Measurements from ENCODE around the gene LCN6. TPM values are rescaled to one million over a fixed set of nuclear protein-coding genes. Genes with fewer than 3 reads are reported as not detected.

LCN6 gene
- total RNA-seq, 3 donors from 2014 or later, result 1.0 to 8.5 (median 4.7) TPM

DNA sequence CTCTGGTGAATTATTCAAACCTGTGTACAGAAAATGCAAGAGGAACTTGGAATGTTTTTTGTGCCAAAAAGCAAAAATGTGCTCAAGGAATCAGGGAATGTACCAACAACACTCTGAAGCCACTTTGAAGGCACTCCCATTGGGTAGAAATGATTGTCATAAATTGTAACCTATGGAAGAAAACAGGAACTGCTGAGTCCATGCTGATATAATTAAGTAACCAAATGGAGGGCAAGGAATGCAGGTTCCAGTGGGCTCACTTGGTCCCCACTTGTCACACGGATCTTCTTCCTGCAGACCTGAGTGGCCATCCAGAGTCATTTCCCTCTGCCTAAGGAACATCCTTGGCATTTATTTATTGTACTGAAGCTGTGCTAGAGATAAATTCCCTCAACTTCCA lies 2.9 kb upstream of the LCN6 start:
- no peak for DNase-seq
- Histone ChIP-seq H3K36me3 (ENCODE audit: low read depth) (no peaks in the 10 kb centered on the region), H3K9me3 (no peaks in the 10 kb centered on the region), H3K4me3 (no peak overlapping the region), H3K4me1 (ENCODE audit: low read depth) (no peaks in the 10 kb centered on the region)
- intact Hi-C loops (cut with DNase I, micrococcal nuclease), result no loop called here
- TF ChIP-seq, protein P1, sequence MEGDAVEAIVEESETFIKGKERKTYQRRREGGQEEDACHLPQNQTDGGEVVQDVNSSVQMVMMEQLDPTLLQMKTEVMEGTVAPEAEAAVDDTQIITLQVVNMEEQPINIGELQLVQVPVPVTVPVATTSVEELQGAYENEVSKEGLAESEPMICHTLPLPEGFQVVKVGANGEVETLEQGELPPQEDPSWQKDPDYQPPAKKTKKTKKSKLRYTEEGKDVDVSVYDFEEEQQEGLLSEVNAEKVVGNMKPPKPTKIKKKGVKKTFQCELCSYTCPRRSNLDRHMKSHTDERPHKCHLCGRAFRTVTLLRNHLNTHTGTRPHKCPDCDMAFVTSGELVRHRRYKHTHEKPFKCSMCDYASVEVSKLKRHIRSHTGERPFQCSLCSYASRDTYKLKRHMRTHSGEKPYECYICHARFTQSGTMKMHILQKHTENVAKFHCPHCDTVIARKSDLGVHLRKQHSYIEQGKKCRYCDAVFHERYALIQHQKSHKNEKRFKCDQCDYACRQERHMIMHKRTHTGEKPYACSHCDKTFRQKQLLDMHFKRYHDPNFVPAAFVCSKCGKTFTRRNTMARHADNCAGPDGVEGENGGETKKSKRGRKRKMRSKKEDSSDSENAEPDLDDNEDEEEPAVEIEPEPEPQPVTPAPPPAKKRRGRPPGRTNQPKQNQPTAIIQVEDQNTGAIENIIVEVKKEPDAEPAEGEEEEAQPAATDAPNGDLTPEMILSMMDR (IDR thresholded peaks at IDR 0.05), result no peak
- ATAC-seq, result no peak

DNA sequence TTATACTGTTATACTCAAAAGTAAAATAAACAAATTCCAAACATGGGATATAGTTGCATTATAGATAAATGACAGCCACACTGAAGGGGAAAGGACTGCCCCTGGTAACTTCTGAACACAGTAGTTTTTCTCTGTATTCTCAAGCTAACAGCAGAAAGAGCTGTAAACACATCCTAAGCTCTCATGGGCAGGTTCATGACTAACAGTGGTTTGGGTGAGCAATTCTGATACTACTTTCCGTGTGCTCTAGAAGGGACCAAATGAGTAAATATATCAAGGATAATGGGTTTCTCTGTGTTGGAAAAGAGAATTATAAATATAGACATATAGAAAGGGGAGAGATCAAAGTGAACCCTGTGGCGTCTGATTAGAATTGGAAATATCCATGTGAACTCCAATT lies 2.2 kb upstream of the LCN6 start:
- intact Hi-C loops (cut with DNase I, micrococcal nuclease), result no loop called here
- no peaks in the 10 kb centered on the region for H3K4me1 ChIP-seq (ENCODE audit: low read depth)

DNA sequence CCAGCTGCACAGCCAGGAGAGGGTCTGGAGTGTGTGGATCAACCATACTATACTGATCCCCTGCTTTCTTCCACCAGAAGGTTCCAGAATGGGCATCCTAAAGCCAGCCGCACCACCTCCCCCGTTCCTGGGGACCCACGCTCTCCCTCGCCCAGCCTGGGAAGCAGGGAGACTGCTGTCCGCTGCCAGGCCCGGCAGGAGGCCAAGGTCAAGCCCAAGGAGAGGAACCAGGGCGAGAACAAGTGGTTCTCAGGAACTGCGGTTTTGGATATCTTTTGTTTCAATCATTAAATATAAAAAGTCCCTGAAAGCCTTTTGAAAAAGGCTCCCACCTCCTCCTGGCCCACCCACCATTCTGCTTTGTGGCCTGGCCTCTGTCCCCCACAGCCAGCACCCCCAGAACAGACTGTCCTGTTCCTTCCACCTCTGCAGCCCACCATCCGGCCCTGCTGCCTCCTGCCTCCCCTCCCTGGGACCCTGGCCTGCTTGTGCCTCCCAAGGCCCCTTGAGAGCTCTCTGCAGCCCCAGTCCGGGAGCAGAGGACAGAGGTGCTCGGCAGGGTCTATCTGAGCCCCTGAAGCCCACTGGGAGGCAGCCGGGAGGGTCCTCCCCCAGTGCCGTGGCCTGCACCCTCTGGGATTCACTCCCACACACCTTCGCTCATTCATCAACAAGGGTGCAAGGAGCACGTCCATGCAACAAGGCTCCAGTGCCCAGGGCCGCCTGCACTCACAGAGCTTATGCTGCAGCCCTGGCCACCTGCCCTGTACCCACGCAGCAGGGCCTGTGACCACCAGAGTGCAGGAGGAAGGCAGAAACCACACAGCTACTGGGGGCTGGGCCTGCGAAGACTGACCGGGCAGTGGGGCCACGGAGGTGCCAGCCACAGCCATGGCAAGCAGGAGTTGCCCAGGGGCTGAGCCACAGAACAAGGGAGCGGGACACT lies 614 bp upstream of the LCN6 start:
- Histone ChIP-seq H3K36me3 (ENCODE audit: low read depth) (no peaks in the 10 kb centered on the region), H3K9me3 (no peaks in the 10 kb centered on the region), H3K4me1 (ENCODE audit: low read depth) (no peaks in the 10 kb centered on the region), H3K4me3 (no peak overlapping the region)
- TF ChIP-seq, protein P1 (IDR thresholded peaks at IDR 0.05), result no peak
- peak; percentile 9 for ATAC-seq
- intact Hi-C loops (cut with DNase I, micrococcal nuclease), result no loop called here
- peak in 1 of 3 donors; percentile 17 for DNase-seq

More for the DNA sequence above, 2.2 kb upstream of the LCN6 start:
- DNase-seq (no peak), ATAC-seq (no peak)
- TF ChIP-seq, protein P1 (IDR thresholded peaks at IDR 0.05), result no peak
- H3K4me3 ChIP-seq, result no peak overlapping the region
- H3K9me3 ChIP-seq, result no peaks in the 10 kb centered on the region
- H3K36me3 ChIP-seq (ENCODE audit: low read depth), result no peaks in the 10 kb centered on the region

DNA sequence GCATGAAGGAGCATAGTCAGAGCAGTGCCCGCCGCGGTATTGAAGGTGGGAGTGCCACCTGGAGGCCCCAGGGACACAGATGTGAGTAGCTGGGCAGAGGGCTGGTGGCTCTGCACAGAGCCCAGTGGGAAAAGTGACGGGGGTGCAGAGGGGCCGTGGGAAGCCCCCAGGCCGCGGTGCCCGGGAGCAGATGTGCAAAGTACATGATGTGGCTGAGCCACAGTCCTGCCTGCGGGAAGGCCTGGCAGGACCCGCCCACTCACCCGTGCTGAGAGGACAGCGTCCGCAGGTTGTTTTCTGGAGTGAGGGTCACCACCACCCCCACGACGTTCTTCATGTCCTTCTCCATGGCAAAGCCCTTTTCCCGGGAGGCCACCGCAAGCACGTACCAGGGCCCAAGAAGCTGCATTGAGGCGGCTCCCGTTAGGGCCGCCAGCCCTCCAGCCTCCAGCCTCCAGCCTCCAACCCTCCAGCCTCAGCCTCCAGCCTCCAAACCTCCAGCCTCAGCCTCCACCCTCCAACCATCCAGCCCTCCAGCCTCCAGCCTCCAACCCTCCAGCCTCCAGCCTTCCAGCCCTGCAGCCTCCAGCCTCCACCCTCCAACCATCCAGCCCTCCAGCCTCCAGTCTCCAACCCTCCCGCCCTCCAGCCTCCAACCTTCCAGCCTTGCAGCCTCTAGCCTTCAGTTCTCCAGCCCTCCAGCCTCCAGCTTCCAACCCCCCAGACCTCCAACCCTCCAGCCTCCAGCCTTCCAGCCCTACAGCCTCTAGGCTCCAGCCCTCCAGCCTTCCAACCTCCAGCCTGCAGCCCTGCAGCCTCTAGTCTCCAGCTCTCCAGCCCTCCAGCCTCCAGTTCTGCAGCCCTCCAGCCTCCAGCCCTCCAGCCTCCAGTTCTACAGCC lies 914 bp downstream of the LCN6 start:
- TF ChIP-seq, protein P1 (IDR thresholded peaks at IDR 0.05), result no peak
- H3K4me3 ChIP-seq, result no peak overlapping the region
- peak in 2 of 3 donors; percentile 22 to 42 for DNase-seq
- no peak for ATAC-seq
- no peaks in the 10 kb centered on the region for H3K9me3 ChIP-seq
- peaks cover 2% of the 10 kb centered on the region for H3K4me1 ChIP-seq (ENCODE audit: low read depth)
- no peaks in the 10 kb centered on the region for H3K36me3 ChIP-seq (ENCODE audit: low read depth)
- intact Hi-C loops (cut with DNase I, micrococcal nuclease), result no loop called here

DNA sequence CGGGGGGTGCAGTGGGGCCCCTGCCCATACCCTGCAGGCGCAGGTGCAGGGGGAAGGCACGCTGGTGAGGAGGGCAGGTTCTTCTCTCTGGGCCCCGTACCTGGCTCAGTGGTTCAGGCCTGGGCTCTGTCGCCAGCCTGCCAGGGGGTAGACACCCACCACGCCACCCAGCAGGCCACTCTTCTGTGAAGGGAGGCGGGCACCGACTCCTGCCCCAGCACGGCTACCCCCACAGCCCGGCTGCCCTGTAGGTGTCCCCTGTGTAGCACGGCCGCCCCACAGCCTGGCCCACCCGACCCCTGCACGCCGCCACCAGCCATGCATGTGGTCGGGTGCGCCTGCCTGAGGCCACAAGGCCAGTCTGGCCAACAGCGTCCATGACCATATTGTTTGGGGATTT lies 1.7 kb downstream of the LCN6 start:
- no peak overlapping the region for H3K4me3 ChIP-seq
- no peak for ATAC-seq
- TF ChIP-seq, protein P1 (IDR thresholded peaks at IDR 0.05), result no peak

More for the DNA sequence above, 1.7 kb downstream of the LCN6 start:
- Histone ChIP-seq H3K9me3 (no peaks in the 10 kb centered on the region), H3K4me1 (ENCODE audit: low read depth) (peaks cover 7% of the 10 kb centered on the region), H3K36me3 (ENCODE audit: low read depth) (no peaks in the 10 kb centered on the region)
- DNase-seq, result peak in 2 of 3 donors; percentile 14 to 44
- intact Hi-C loops (cut with DNase I, micrococcal nuclease), result no loop called here
